Measurements from ENCODE around the gene MBTPS1.
A peak's percentile ranks its signal among the peaks of the same experiment; 100 is the strongest.

MBTPS1 gene

DNA sequence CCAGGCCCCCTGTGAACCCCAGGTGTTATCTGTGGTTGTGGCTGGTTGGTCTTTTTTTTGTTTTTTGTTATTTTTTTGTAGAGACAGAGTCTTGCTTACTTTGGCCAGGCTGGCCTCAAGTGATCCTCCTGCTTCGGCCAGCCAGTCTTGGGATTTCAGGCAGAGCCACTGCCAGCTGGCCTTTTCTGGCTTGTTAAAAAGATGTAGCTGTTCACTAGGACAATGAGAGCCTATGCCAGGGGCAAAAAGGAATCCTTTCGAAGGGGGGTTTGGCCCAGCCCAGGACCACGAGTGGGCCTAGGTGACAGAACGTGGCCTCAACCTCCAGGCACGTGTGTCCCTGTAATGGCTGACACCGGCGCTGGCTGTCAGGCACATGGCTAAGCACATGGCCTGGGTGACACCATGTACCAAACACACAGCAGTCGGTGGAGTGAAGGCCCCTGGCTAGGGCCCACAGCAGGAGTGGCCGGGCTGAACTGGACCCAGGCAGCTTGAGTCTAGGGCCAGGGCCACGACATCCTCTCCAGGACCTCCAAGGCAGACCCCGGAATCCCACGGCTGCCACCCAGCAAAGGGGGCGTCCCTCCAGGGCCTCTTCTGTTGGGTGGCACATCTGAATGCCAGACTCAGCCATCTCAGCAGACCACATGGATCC lies 67.2 kb downstream of the MBTPS1 start:
- DNase-seq = no peak

DNA sequence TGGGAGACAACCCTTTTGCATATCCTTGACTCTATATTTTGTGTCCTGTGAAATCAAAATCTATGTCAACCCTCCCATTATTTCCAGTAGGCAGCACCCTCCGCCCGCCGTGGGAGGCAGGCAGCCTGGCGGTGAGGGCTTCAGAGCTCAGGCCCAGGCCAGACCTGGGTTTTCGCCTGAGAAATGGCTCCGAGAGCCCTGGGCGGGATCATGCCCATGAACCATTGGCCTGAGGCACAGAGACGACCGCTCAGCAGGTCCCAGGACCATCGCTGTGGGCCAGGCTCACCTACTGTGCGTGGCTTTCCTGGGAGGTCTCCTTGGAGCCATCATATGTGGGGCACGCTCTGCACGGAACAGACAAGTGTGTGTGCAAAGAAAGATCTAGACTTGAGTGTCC lies 67.9 kb downstream of the MBTPS1 start:
- no peak for DNase-seq

DNA sequence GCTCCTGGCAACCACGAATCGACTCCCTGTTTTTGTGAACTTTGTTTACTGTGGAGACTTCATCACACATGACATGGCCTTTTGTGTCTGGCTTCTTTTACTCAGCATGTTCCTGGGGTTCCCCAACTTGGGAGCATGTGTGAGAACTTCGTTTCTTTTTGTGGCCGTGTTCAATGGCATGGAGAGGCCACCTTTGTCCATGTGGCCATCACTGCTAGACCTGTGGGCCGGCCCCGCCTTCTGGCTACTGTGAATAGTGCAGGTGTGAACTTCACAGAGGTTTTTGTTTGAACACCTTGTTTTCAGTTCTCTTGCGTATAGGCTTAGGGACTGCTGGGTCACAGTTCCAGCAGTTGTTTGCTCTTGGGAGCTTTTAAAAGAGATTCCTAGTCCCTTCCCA lies 68.5 kb downstream of the MBTPS1 start:
- DNase-seq = peak in 1 of 2 experiments; percentile 13

DNA sequence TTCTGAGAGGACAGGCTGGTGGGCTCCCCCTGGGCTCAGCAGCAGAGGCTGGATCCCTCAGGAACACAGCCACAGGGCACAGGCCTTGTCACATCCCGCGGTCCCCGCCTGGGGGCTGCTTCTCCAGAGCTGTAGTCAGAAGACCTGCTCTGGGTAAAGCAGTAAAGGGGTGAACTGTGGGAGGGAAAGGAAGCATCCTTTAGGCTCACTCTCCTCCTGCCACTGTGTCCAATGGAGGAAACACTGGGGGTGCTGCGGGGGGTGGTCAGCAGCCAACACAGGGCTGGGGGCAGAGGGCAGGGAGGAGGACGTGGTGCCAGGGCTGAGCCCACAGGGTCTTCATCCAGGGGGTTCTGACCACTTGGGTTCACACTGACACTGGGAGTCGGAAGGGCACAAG lies 69.1 kb downstream of the MBTPS1 start:
- no peak for DNase-seq

DNA sequence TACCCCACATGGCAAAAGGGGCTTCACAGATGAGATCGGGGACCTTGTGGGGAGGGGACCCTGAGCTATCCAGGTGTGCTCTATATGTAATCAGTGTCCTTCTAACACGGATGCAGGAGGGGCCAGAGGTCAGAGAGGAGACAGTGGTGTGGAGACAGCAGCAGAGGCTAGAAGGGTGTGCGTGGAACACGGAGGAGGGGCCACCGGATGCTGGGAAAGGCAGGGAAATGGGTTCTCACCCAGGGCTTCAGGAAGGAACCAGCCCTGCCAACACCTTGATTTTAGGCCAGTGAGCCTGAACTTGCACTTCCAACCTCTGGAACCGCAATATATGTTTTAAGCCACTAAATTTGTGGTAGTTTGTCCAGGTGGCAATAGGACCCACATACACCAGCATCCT lies 69.5 kb downstream of the MBTPS1 start:
- no peak for DNase-seq

DNA sequence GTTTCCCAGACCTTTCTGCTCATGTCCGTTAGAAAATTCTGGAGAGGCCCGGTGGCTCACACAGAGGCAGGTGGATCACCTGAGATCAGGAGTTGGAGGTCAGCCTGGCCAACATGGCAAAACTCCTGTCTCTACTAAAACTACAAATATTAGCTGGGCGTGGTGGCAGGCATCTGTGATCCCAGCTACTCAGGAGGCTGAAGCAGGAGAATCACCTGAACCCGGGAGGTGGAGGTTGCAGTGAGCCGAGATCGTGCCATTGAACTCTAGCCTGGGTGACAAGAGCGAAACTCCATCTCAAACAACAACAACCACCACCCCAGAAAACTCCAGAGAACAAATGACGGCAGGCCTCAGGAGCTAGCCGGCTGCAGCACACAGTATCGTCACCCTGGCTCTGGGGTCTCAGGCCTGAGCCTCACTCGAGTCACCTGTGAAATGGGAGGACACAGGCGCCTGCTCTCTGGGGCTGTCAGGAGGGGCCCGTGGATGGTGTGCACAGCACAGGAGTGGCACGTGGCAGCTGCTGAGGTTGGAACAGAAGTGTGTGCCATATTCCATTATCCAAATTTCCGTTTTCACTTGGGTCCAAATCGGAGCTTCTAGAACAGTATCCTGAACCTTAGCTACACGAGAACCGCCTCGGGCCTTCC lies 70.8 kb downstream of the MBTPS1 start:
- DNase-seq = no peak

DNA sequence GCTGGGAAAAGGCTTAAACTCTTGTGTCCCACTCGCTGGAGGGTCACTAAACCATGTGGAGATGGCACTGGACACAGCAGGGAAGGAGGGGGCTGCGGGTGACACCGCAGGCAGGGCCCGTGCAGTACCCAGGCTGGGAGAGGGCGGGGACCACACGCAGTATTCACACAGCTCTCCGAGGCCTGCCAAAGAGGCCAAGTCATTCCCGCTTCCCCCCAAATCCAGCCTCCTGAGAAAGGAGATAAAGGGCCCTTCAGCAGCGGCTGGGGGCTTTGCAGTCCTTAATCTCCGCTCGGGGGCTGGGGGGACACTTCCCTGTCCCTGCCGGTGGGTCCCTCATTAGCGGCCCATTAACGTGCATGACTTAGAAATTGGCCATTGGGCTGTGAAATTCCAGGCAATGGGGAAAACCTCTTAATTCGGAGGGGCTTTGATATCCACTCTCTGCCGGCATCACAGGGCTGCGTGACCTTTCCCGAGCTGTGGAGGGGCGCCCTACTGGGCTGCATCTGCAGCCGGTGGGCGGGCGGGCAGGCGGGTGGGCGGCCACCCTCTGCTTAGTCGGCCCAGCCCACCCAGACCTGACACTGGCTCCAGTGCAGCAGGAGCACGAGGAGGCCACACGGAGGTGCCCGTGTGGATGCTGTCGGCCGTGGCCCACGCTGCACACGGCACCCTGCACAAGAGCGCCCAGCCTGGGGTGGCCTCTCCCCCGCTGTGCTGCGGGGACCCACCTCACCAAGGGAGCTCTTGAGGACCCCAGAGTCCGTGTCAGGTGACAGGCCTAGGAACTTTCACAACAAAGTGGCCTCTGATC lies 71.5 kb downstream of the MBTPS1 start:
- no peak for DNase-seq

DNA sequence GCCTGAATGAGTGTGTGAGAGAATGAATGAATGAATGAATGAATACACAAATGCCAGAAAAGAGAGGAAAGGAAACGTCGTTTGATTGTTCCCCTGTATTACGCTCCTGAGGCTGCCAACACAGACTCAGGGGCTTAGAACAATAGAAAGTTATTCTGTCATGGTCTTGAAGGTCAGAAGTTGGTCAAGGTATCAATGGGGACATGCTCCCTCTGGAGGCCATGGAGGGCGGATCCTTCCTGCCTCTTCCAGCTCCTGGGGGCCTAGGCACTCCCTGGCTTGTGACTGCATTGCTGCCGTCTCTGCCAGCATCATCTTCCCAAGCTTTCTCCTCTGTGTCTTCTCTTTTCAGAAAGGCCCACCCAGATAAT lies 72.6 kb downstream of the MBTPS1 start:
- peak; percentile 33 to 63 for DNase-seq

DNA sequence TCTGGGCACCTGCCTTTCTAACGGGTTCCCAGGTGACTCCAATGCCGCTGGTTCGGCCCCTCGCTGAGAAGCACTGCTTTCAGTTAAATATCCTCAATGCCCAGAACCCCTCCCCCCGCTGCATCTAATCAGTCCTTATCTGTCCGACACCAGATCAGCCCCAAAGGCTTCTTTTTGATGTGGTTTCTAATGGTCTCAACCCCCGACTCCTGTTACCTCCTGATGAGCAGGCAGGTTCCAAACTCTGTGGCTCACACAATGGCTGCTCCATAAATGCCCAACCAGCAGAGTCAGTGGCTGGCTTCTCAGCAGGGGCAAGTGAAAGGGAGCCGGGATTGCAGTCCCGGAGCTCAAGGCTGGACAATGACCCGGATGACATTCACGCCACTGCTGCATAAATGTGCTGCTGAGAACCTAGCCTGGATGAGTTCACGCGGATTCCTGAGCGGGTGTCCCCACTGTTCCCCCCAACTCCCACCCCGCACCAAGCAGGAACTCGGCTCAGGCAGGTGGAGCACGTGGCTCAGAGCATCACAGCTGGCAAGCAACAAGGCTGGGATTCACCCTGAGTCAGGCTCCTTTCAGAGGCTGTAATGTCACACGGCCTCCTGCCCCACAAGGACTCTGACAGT lies 73.1 kb downstream of the MBTPS1 start:
- DNase-seq = no peak

DNA sequence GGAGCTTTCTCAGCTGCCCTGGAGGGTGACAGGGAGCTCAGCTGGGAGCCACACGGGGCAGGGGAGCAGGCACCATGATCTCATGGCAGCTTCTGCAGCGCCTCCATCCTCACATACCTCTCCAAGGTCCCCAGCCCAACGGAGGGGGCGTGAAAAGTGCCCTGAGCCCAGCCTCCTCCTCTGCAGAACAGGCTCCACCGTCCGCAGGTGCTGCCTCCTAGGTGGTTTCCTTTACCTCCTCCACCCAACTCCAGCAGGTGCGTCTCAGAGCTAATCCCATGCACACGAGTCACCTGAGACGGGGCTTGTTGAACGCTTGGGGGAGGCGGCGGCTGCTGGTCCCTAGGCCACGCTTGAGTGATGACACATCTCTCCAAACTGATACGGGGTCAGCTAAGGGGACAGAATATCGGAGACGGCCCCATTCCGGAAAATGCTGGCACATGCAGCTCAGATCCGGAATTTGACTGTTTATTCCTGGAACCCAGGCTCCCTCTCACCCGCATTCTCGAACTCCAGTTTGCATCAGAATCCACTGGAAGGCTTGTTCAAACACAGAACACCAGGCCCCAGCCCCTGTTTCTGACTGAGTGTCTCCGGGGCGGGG lies 73.8 kb downstream of the MBTPS1 start:
- DNase-seq = peak in 1 of 2 experiments; percentile 9

DNA sequence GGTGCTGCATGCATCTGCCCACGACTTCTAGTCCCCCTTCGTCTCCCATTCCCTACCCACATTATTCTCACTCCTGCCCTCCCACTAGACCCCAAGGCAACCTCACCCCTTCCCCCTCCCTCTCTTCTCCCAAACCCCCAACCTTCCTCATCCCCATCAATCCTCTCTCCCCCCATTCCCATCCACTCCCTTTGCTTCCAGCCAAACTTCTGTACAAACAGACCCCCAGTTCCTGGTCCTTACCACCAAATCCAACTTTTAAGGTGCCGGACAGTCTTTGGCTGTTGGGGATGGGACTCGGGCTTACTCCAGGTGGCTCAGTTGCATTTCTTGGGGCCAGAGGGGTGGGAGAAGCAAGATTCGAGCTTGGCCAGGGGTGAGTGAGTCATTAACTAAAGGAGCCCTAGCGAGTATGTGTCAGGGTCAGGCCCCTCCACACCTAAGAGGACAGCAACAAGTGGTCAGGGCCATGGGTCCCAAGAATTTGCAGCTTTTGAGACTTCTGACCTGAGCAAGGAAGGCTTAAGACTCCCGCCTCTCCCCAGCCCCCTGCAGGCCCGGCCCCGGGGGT lies 74.3 kb downstream of the MBTPS1 start, which contains the start of gene SLC38A8:
Gene SLC38A8, minus strand, starts transcription at position 488 of the 571 bp plus-strand sequence. CDS start 638 bp downstream, outside the sequence.
- DNase-seq = no peak

DNA sequence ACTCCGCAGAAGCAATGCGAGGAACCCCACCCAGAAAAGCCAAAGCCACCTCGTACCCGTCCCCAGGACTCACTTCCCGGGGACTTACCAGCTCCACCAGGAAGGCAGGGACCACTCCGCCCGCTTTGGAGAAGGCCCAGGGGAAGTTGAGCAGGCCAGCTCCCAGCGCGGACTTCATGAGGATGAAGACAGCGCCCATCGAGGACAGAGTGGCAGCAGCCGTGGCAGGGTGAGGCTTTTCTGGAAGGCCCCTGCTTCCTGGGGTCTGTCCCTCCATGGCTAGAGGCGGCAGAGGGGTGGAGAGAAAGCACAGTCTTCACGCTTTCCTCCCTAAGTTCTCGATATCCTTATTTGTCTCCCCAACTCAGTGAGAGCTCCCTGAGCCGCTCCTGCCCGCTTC lies 74.9 kb downstream of the MBTPS1 start:
- DNase-seq = no peak

DNA sequence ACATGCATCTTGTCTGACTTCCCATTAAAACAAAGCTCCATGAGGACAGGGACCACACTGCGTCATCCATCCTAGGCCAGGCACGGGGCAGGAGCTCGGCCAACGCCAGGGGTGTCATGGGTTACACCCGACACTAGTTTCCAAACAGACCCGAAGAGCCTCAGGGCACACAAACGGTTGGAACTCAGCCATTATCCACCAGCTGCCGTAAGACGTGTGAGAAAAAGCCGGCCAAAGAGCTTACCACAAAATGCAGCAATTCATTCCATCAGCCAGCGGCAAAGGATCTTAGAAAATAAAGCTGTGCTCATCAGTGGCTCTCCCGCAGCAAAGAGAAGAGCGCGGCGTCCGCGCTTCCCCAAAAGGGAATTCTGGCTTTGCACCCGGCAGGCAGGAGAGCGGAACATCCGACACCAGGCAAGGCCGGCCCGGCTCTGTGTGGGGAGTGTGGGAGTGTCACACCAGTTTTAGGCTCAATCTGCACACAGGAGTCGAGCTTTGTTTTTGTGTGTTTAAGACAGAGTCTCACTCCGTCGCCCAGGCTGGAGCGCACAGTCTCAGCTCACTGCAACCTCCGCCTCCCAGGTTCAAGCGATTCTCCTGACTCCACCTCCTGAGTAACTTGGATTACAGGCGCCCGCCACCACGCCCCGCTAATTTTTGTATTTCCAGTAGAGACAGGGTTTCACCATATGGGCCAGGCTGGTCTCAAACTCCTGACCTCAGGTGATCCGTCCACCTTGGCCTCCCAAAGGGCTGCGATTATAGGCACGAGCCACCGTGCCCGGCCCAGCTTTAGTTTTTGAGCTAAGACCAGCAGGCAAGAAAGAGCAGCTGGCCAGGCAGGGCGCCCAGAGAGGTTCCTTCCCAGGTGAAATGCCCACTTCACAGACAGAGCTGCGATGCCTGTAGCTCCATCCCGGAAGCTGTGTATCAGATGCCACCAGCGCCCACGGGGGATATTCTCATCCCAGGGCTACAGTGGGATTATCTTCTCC lies 75.6 kb downstream of the MBTPS1 start:
- peak in 1 of 2 experiments; percentile 30 for DNase-seq

DNA sequence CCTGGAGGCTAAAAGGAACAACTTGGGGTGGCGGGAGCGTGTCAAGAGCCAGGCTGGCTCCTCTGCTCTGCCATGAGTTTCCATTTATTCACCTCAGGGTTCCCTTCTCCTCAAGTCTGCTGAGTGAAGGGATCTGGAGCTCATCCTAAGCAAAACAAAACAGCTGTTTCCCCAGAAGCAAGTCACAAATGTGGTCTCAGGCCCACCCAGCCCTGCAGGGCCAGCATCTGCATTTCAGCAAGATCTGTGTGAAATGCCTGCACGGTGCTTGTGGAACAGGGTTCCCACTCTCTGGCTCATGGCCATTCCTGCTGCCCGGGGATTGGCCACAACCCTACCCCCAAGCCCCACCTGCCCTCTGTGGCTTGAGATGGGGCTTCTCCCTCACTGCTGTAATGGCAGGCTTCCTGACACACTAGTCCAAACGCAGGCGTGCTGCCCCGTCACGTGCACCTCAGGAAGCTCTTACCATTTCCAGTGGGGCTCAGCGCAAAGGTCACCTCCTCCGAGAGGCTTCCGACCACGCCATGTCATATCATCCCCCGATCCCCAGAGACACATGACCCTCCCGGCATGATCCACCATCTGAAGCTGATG lies 76.4 kb downstream of the MBTPS1 start:
- no peak for DNase-seq

DNA sequence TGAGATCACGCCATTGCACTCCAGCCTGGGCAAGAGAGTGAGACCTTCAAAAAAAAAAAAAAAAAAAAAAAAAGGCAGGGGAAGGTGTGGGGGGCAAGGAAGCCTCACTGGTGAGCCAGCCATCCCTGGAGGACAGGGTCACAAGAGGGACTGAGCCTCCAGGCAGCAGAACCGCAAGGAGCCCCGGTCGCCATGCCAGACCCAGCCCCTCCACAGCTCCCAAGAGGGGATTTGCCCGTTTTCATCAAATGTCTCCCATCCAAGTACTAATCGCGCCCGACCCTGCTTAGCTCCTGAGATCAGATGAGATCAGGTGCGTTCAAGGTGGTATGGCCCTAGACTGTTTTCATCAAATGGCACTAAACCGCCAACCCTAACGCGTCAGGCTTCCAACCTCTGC lies 77.0 kb downstream of the MBTPS1 start:
- DNase-seq = no peak

DNA sequence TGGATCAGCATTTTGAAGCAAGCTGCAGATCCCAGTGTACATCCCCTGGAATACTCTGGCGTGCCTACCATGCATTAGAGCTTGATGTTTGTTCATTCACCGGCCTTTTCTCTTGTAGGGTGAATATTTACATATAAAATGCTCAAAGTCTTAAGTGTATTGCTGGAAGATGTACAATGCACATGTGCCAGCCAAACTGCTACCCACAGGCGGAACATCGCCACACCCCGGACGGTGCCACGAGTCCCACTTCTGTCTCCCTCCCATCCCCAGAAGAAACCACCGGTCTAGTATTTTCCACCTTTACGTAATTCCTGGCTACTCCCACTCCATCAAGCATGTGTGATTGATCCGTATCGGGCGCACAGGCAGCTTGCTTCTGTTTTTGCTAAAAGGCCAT lies 78.3 kb downstream of the MBTPS1 start:
- DNase-seq = no peak

DNA sequence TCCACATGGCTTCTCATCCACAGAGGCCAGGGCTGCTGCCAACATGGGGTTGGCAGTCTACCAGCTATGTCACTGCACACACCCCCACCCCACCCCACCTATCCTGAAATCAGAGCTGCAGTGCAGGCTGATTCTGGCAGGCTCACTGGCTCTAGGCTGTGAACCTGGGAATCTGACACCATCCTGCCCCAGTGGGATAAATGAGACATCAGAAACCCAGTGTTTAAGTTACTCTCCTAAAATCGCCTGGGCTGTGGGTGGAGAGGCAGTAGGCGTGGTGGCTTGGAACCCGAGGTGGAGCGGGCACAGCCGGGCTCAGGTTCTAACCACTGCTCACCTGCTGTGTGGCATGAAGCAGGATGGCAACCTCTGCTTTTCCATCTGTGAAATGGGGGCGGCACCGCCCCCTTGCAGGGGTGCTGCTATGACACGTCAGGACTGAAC lies 79.7 kb downstream of the MBTPS1 start:
- no peak for DNase-seq

DNA sequence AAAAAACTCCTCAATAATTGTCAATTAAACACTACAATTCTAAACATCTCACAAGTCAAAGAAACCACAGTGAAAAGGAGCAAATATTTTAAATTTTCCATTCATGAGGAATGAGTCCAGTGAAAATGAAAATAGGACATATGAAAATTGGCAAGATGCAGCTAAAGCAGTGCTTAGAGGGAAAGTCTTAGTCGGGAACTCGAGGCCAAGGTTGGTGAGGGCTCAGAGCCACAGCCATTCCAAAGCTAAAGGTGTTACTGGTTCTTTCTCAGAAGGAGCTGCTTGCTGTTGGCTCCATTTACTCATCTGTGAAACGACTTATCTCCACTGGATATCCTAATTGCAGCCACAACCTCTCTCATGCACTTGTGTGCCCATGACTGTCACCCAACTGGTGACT lies 80.6 kb downstream of the MBTPS1 start:
- no peak for DNase-seq

DNA sequence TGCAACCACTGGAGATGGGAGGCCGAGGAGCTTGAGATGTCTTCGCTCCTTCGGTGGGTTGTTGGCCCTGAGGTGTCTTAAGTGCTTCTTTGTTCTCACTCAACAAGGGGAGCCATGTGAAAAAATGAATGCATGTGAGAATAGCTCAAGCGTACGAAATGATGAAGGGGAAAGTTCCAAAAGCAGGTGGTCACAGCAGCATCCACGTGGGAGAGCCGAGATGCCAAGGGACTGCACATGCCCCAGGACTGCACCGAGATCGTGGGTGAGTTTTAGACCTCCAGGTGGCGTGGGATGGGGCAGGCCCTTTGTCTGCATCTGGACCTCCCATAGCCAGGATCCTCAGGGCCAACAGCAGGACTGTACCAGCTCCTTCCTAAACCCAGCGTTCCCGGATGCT lies 82.2 kb downstream of the MBTPS1 start:
- DNase-seq = no peak

DNA sequence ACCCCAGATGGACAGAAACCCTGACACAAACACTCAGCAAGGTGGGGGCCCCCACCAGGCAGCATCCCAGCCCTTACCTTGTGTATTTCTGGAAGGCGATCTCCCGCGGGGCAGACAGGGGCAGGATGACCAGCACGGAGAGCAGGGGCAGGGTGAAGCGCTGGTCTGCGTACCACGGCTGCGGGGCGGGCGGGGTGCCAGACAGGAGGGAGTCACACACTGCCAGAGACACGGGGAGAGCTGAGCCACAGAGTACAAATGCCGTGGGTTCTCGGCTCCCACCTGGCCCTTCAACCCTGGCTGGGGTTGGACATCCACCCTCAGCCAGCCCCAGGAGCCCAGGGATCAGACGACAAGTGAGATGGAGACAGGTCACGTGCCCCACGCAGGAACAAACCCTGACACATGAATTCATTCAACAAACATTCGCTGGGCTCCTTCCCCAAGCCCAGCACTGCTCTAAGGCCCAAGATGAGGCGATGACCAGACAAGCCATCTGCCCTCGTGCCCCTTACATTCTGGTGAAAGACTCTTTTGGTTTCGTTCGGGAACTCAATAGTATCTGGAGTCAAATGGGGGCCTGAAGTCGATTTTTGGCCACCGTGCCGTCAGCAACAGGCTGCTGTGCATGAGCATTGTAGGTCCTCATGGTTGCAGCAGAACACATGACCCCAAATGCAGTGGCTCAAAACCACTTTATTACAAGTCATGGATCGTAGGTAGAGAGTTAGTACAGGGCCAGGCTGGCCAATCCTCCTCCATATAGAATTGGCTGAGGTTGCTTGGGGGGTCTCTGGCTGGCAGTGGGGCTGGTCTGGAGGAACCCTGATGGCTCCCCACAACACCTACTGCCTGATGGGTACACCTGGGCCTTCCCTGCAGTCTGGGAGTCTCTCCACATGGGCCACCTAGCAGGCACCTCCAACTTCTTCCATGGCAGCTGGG lies 83.2 kb downstream of the MBTPS1 start:
- DNase-seq = no peak

Measured in SHP77 (cell line).